HepG2 (cell line): ENCODE results near the gene IGFLR1. TPM values are rescaled to one million over a fixed set of nuclear protein-coding genes. Genes with fewer than 3 reads are reported as not detected.

Experiments
- ATAC-seq: fragments of 200-7000 bp; cut with Tn5 transposase; 3 replicates; pipeline ENCODE4 v1.9.1; 2020; ENCODE audit warnings: mild to moderate bottlenecking, moderate library complexity
- BruUV-seq: library from RNA; stranded (reverse); fragments of 400-500 nt; replicated peaks from 2 replicates; lab custom pipeline; 2021; lab: Mats Ljungman, UMichigan
- CTCF ChIA-PET: fragments of 300-600 bp; formaldehyde crosslinking; extraction: SDS; loops from one replicate; lab custom pipeline; 2021; ENCODE audit warnings: low total read pairs, inconsistent platforms, low intra/inter-chr PET ratio; lab: Yijun Ruan, JAX
- POLR2A ChIA-PET: fragments of 350-600 bp; sonication (Branson Sonifier 250); formaldehyde crosslinking; loops from one replicate; lab custom pipeline; 2020; ENCODE audit warnings: antibody characterized with exemption, inconsistent platforms; lab: Yijun Ruan, JAX
- DNase-seq: peaks from one replicate; pipeline ENCODE4 v3.0.0-alpha.2; 2015; ENCODE audit warnings: low spot score
- FAIRE-seq: peaks from 3 replicates; lab custom pipeline; 2011; peaks lifted over from hg19 to GRCh38; lab: Jason Lieb, UNC
- H2AFZ ChIP-seq: one replicate; pipeline ENCODE4 v1.6.1; 2011; ENCODE audit warnings: low read length, inconsistent platforms
- H3K27ac ChIP-seq: fragments of 300-600 bp; 3 replicates; pipeline ENCODE4 v1.8.0; 2011; ENCODE audit warnings: mixed run types, mild to moderate bottlenecking, mixed read lengths, low read length, inconsistent platforms; ENCODE audit not compliant: insufficient read depth; ENCODE audit errors: extremely low read length
- H3K27me3 ChIP-seq, 2 experiments: fragments of 200-600 bp in 1 of 2; 2 replicates in 1 of 2; 3 replicates in 1 of 2; pipeline versions ENCODE4 v1.6.0 to v1.8.0; 2011; ENCODE audit warnings: low read length in 2 of 2, mild to moderate bottlenecking in 2 of 2, moderate library complexity in 2 of 2, inconsistent platforms in 1 of 2; ENCODE audit not compliant: insufficient read depth in 2 of 2, control insufficient read depth in 1 of 2
- H3K36me3 ChIP-seq, 2 experiments: fragments of 200-600 bp in 1 of 2; replicated peaks in 1 of 2; 2 replicates in 1 of 2; 3 replicates in 1 of 2; pipeline versions ENCODE4 v1.5.1 to v1.8.0; 2011; ENCODE audit warnings: low read length in 2 of 2, inconsistent platforms in 1 of 2; ENCODE audit not compliant: insufficient read depth in 2 of 2, control insufficient read depth in 1 of 2
- H3K4me1 ChIP-seq: 2 replicates; pipeline ENCODE4 v1.5.1; 2012; ENCODE audit warnings: low read length, inconsistent platforms; ENCODE audit not compliant: insufficient read depth
- H3K4me2 ChIP-seq: 2 replicates; pipeline ENCODE4 v1.6.0; 2011; ENCODE audit warnings: low read depth, low read length, inconsistent platforms
- H3K4me3 ChIP-seq, 3 experiments: fragments of 200-600 bp in 1 of 3; sonication (generic), shearing (Covaris generic) in 1 of 3; replicated peaks in 1 of 3; 2 replicates each; pipeline ENCODE4 v1.5.1; 2011 to 2016; ENCODE audit warnings: low read length in 3 of 3, inconsistent platforms in 2 of 3, low read depth in 2 of 3, mild to moderate bottlenecking in 2 of 3, control low read depth in 1 of 3, mixed read lengths in 1 of 3; ENCODE audit not compliant: insufficient read depth in 1 of 3
- H3K79me2 ChIP-seq: one replicate; pipeline ENCODE4 v1.6.1; 2011; ENCODE audit warnings: low read length, inconsistent platforms; ENCODE audit not compliant: insufficient read depth
- H3K9ac ChIP-seq: 2 replicates; pipeline ENCODE4 v1.6.0; 2011; ENCODE audit warnings: mild to moderate bottlenecking, low read depth, low read length, inconsistent platforms; ENCODE audit not compliant: insufficient read depth
- H3K9me3 ChIP-seq: 2 replicates; pipeline ENCODE4 v1.5.1; 2012; ENCODE audit warnings: mild to moderate bottlenecking, low read length
- H4K20me1 ChIP-seq: 2 replicates; pipeline ENCODE4 v1.6.0; 2011; ENCODE audit warnings: inconsistent platforms, mild to moderate bottlenecking, low read length, moderate library complexity; ENCODE audit not compliant: insufficient read depth
- AGO2 ChIP-seq: fragments of 200-400 bp; formaldehyde crosslinking; optimal IDR thresholded peaks from 2 replicates; pipeline ENCODE3; 2017; ENCODE audit warnings: mild to moderate bottlenecking, low read depth, low read length, moderate library complexity
- TEAD3 ChIP-seq: optimal IDR thresholded peaks from 2 replicates; pipeline ENCODE3; 2016; ENCODE audit warnings: borderline replicate concordance
- ZNF546 ChIP-seq: sonication (generic); formaldehyde crosslinking; conservative IDR thresholded peaks from 2 replicates; pipeline ENCODE4 v1.8.1; 2023; ENCODE audit warnings: mild to moderate bottlenecking, missing genetic modification reagents
- WGBS: methylation state at CpG from one replicate; pipeline ENCODE4 v1.1.6; 2017; ENCODE audit warnings: low lambda C conversion rate; 5-methylcytosine and 5-hydroxymethylcytosine counted together
- in situ Hi-C: cut with HindIII; loops from 2 replicates; pipeline ENCODE4 v1.10.0; 2017; ENCODE audit warnings: low pct_unique_long_range_greater_than_20kb; ENCODE audit not compliant: extremely low pct_ligation_motif_present
- intact Hi-C: fragments of 100-400 bp; cut with micrococcal nuclease; formaldehyde crosslinking; loops from one replicate; pipeline ENCODE4 v1.10.0; 2022; ENCODE audit not compliant: unreplicated experiment
- polyA plus RNA-seq, 8 experiments: library from polyadenylated mRNA; depleted of rRNA in 3 of 8; stranded (reverse) in 7 of 8; unstranded in 1 of 8; fragments of >200 nt; fragmentation: Illumina TruSeq in 4 of 8; extraction: Trizol in 4 of 8; gene quantifications; 2 replicates each; pipeline versions ENCODE4 v1.2.1 to v1.2.3, GENCODE V29; 2011 to 2016; ENCODE audit warnings: low read depth in 4 of 8, missing spikeins in 1 of 8, mixed read lengths in 1 of 8; ENCODE audit not compliant: insufficient read depth in 1 of 8
- total RNA-seq, 5 experiments: library from RNA; depleted of rRNA; stranded (reverse); fragments of >200 nt; fragmentation: Illumina TruSeq; extraction: Trizol; gene quantifications; 2 replicates each; pipeline ENCODE4 v1.2.3, GENCODE V29; 2016; ENCODE audit warnings: low read depth in 1 of 5

Gene IGFLR1
- total and polyA plus RNA-seq, 2 of the 13 experiments (the other 11 are each of a cell fraction or from before 2014, with no cell fraction given), result 5.4 to 8.9 TPM

DNA sequence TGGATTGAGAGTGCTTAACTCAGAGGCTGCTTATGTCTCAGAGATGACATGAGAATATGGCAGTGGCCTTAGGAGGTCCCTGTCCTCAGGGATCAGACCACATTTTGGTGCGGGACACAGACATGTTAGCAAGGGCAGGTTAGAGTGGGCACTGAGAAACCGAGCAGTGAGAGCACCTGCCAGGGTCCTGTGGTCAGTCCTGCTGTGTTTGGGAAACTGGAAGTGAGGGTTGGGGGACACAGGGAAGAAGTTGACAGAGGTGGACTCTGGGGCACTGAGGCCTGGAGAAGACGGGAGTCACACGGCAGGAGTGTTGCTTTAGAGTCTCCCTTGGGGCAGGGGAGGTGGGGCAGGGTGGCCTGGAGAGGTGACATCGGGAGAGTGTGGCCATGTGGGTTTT, 7.4 kb downstream of the IGFLR1 start:
- peaks cover 32 to 85% of the 10 kb centered on the region in 2 experiments; a peak in 4 of 5 replicates for H3K36me3 ChIP-seq
- no peaks in the 10 kb centered on the region for H3K79me2 ChIP-seq
- in situ Hi-C loops, result no loop called here
- DNase-seq (no peak), ATAC-seq (no peak), FAIRE-seq (no peak)
- 96% methylated on average over 4 of the region's 5 CpGs for WGBS
- no peaks in the 10 kb centered on the region for H4K20me1 ChIP-seq
- TF ChIP-seq ZNF546 (CRISPR knock-in tag), result no peak
- no peaks in the 10 kb centered on the region for H3K9me3 ChIP-seq
- H3K9ac ChIP-seq, result no peak overlapping the region
- POLR2A ChIA-PET, result interaction anchor here (1.2 kb wide), 1 partner anchor 57 kb away, joined by 3 read pairs; no protein-coding TSS in a partner anchor
- no peak overlapping the region for H3K4me3 ChIP-seq
- H2AFZ ChIP-seq, result no peak overlapping the region
- intact Hi-C loops, result no loop called here
- no peaks in the 10 kb centered on the region for H3K27me3 ChIP-seq
- no peak overlapping the region for H3K4me2 ChIP-seq
- no peak overlapping the region for H3K27ac ChIP-seq
- CTCF ChIA-PET, result no interaction called here
- BruUV-seq, result no TSS peak
- H3K4me1 ChIP-seq, result peaks cover 8% of the 10 kb centered on the region

DNA sequence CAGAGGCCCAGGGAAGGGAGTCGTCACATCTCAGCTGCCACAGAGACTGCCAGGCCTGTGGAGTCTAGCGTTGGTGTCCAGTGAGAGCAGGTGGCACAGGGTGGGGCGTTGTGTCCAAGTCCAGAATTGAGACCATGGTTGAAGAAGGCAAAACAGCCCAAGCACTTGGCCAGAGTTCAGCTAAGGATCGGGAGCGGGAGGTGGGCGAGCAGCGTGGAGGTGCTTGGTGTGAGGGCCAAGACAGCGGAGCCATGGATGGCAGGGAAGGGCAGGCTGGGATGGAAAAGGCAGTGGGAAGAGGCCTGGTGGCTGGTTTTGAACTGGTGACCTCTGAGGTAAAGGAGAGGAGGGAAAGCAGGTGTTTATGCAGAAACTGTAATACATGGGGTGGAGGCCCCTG, 8.0 kb downstream of the IGFLR1 start:
- Histone ChIP-seq H4K20me1 (no peaks in the 10 kb centered on the region), H3K79me2 (no peaks in the 10 kb centered on the region), H3K4me2 (no peak overlapping the region), H2AFZ (no peak overlapping the region), H3K36me3 (peaks cover 37 to 91% of the 10 kb centered on the region in 2 experiments; a peak in 4 of 5 replicates), H3K4me3 (no peak overlapping the region), H3K27ac (no peak overlapping the region), H3K9ac (no peak overlapping the region), H3K9me3 (no peaks in the 10 kb centered on the region), H3K27me3 (no peaks in the 10 kb centered on the region), H3K4me1 (peaks cover 2% of the 10 kb centered on the region; the same call in 1 of the 2 replicates)
- ChIA-PET CTCF (no interaction called here), POLR2A (interaction anchor here (1.2 kb wide), 1 partner anchor 57 kb away, joined by 3 read pairs; no protein-coding TSS in a partner anchor)
- ATAC-seq (no peak), DNase-seq (no peak), FAIRE-seq (no peak)
- intact Hi-C loops (no loop called here), in situ Hi-C loops (no loop called here)
- TF ChIP-seq TEAD3 (CRISPR knock-in tag) (no peak), AGO2 (peak; percentile 25)
- BruUV-seq, result no TSS peak
- 97% methylated on average over 8 of the region's 8 CpGs for WGBS
